Jurkat, Clone E6-1 (cell line): ENCODE results near the gene TBCEL.

Experiments used
- DNase-seq: peaks from one replicate; pipeline ENCODE4 v3.0.0-alpha.2; 2011; ENCODE audit warnings: low read depth, low spot score
- H3K4me3 ChIP-seq: 2 replicates; pipeline ENCODE4 v1.5.1; 2011; ENCODE audit warnings: mild to moderate bottlenecking, low read length, control low read depth, moderate library complexity

TBCEL gene

DNA sequence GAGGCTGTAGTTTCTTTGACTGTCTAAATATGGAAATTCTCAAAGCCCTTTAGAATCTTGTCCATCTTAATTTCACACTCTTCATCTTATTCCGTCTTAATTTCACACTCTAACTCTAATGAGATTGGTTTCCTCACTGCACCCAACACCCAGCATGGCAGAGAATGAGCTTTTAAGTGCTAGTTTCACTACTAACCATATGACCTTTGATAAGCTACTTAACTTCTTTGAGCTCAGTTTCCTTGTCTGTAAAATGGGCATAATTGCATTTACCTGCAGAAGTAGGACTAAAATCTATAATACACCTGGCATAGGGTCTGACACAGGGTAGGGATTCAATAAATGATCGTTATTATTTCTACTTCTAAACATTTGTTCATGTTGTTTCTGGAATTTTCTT lies 30.4 kb downstream of the TBCEL start:
- DNase-seq: no peak

DNA sequence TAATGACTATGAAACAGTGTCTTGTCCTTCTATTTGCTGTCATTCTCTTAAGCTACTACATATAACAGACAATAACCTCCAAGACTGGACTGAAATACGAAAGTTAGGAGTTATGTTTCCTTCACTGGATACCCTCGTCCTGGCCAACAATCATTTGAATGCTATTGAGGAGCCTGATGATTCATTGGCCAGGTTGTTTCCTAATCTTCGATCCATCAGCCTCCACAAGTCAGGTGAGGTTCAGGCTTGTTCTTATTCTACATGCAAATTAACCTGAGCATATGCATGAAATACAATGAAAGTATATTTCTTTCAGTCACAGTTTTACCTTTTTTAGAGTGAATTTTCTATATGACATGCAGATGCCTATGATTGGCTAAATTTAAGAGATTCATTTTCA lies 31.2 kb downstream of the TBCEL start:
- no peak overlapping the region for H3K4me3 ChIP-seq
- no peak for DNase-seq

More for the DNA sequence above, 30.4 kb downstream of the TBCEL start:
- H3K4me3 ChIP-seq: no peak overlapping the region

DNA sequence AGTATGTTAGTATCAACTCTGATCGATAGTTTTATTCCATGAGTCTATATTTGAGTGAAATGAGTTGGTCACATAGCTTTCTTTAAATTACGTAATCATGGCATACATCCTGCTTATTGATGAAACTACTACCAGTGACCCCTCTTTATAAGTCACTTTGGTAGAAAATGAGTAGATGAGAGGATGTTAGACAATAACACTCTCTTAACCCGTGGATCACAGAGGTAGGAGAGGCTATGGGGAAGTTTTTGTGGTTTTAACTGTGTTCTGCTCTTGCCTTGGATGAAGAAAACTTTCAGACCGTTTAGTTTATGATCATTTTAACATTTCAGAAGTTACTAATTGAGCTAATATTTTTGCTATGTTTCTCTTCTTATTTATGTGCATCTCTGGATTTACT lies 34.0 kb downstream of the TBCEL start:
- no peak for DNase-seq

DNA sequence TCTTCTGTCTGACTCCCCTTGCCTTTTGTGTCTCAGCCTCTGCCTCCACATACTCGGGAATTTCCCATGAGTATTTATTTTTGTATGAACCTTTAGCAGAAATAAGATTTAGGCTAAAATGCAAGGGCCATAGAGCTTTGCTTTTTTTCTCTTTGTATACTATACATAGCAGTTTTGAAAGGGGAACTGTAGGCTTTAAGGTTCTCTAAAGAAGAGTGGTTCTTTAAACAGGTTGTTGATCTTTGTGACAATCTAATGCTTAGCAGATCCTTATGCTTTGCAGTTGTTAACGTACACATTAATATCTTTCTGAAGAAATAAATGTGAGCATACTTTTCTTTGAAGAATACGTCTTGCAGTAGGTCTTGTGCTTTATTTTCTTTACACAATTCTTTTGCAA lies 35.0 kb downstream of the TBCEL start:
- DNase-seq: no peak
- no peak overlapping the region for H3K4me3 ChIP-seq

More for the DNA sequence above, 34.0 kb downstream of the TBCEL start:
- no peak overlapping the region for H3K4me3 ChIP-seq

DNA sequence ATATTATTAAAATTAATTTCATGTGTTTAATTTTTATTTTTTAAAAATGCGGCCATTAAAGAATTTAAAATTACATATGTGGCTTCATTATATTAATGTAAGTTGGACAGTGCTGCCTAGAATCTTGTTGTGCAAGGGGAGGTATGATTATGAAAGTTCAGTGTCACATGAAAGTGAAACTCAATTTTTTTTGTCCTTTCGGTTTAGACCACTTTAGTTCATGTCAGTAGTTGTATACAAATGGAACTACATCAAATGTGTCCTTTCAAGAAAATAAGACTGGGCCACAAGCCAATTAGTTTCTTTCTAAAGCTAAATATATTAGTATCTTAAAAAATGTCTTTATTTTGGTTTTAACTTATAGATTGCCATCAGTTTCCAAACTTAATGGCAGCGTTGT lies 35.7 kb downstream of the TBCEL start:
- no peak for DNase-seq
- H3K4me3 ChIP-seq: no peak overlapping the region

DNA sequence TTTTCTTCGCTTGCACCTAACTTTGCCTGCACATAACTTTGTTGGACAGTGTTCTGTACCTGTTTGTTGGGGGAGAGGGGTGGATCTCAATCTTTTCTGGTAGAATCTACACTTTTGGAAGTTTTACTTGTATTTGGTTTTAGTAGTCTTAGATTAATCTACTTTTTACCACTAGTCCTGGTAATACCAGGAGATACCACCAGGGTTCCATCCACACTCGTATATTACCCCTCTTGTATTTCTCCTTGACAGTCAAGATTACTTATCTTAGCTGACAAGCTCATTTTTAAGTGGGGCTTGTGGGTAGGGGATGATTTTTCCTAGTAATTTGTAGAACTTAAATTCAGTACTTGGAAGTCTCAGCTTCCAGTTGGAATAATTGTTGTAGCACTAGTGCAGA lies 39.8 kb downstream of the TBCEL start:
- peak; percentile 20 for DNase-seq
- H3K4me3 ChIP-seq: no peak overlapping the region

DNA sequence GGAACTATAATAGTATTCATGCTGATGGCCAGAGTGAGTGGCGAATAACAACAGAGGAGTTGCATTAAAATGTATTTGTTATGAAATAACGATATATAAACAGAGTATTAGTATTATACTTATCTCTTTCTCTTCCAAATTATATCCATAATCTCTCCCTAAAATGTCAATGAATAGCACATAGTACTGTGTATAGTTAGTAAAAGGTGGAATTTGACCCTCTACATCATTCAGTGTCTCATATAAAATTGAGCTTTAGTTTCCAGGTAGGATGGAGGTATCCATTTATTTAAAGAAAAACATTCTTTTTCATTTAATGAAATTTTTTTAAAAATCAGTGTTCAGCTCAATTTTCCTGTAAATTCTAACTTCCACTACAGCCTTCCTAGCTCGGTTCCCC lies 42.7 kb downstream of the TBCEL start:
- H3K4me3 ChIP-seq: no peak overlapping the region

DNA sequence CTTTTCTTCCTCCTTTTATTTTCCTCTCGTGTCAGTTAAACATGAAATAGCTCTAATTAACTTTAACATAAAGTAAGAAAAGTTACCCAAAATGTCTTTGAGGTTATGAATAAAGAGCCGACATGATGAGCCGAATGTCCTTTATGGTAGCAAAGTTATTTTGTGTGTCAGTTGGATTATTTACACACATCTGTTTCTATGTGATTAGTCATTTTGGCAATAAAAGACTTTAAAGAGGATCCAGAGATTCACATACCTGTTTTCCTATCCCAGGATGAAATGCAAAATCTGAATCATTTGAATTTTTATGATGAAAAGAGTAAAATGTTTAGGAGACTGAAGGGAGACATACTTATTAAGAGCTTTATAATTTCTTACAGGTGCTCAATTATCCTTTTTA lies 43.1 kb downstream of the TBCEL start:
- DNase-seq: no peak
- no peak overlapping the region for H3K4me3 ChIP-seq

More for the DNA sequence above, 42.7 kb downstream of the TBCEL start:
- DNase-seq: no peak

DNA sequence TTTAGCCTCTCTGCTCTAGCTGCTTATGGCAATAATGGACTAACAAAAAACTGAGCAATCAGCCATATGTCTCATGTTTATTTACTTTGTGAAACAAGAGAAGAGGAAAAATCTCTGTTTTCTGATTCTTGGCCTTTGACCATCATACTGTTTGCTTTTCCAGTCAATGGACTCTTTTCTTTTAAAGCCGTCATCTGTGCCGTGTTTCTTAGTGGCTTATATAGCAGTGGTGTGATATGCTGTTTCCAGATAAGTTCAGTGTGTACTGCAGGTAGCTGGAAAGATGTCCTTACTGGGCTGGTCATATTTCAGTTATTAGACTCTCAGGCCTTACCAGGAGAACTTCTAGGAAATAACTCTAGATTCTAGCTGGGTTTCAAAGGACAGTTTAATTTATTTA lies 43.6 kb downstream of the TBCEL start:
- H3K4me3 ChIP-seq: no peak overlapping the region
- no peak for DNase-seq

DNA sequence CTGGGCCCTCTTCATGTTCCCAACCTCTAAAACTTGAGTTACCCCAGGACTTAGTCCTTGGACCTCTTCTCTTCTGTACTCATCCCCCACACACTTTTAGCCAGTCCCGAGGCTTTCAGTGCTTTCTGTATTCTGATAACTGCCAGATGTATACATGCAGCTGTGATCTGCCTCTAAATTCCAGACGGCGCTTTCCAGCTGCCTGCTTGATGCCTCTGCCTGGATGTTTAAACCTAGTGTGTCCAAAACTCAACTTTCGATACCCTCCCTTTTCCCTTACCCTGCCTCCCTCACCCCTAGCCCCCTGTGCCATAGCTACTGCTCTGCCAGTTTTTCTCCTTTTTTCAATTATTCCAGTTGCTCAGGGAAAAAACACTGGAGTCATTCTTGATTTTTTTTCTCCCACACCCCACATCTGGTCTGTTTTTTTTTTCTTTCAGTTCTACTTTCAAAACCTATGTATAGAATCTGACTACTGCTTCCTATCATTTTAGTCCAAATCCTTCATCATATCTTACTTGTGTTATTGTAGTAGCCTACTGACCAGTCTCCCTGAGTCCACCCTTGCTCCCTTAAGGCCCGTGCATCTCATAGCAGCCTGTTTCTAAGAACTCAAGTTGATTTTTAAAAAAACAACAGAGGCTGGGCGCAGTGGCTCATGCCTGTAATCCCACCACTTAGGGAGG lies 44.2 kb downstream of the TBCEL start:
- DNase-seq: no peak
- no peak overlapping the region for H3K4me3 ChIP-seq

DNA sequence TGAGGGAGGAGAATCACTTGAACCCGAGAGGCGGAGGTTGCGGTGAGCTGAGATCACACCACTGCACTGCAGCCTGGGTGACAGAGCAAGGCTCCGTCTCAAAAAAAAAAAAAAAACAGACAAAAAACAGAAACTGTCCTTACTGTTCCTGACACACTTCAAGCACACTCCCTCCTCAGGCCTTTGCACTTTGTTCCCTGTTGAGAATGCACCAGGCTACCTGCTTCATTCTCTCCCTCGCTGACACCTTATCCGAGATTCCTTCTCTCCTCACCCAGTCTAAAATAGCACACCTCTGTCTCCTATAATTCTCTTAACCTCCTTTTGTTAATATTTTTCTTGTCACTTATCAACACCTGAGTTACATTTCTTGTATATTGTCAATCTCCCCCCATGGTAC lies 44.9 kb downstream of the TBCEL start:
- DNase-seq: no peak
- H3K4me3 ChIP-seq: no peak overlapping the region

DNA sequence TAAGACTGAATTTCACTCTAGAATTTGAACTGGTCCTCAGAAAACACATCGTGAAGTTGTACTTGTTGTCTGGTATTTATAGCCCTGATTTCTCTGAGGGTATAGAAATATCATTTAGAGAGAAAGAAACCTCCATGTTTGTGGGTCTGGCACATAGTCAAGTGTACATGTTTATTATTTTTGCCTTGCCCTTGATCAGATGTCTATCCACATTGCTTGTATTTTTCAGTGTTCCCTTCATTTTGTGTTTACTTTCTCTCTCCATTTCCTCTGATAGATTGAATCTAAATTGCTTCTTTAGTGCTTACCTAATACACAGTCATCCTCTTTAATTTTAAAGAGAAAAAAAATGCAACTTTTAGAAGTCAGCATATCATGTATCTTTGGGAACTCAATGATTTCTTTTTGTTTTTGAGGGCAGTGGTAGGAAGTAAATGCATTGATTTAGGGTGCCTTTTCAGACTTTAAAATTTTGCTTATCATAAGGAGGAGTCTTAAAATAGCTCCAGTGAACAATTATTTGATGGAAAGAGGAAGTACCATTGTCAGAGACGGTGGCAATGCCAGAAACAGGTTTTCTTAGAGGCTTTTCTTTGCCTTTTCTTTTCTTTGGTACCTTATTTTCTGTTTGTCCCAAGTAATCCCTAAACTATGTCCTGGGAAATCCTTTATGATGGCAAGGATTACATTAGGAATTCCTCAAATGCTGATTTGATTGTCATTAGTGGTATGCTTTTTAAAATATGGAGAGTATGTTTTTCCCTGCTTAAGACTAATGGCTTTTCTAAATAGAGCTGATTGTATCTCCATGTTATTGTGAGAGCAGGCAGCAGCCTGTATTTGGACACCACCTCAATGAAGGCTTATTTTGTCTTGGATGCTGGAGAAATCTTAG lies 47.3 kb downstream of the TBCEL start:
- no peak for DNase-seq
- no peak overlapping the region for H3K4me3 ChIP-seq

DNA sequence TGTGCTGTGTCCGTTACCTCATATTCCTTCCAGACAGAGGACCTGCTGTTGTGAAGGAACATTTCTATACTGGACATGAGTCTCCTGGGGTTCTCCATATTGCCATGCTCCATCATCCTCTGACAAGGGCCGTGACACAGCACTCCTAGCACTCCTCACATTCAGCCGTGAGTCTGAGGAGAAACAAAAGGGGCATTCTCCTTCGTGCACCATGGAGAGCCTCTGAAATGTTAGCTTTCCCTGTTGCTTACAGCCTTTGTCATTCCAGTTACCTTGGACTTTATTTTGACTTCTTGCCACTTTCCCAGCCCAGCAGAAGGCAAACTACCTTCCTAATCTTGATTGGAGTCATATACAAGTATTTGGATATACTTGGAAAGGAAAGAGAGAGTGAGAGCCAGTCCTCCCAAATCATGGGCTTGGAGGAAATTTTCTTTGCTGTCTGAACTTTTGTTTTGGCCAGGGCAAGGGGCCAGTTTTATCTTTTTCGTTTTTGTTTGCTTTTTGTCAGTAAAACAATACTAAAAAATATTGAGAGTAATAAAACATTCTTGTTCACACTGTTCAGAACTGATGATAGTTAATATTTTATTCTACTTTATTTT lies 48.0 kb downstream of the TBCEL start:
- no peak overlapping the region for H3K4me3 ChIP-seq
- DNase-seq: no peak

DNA sequence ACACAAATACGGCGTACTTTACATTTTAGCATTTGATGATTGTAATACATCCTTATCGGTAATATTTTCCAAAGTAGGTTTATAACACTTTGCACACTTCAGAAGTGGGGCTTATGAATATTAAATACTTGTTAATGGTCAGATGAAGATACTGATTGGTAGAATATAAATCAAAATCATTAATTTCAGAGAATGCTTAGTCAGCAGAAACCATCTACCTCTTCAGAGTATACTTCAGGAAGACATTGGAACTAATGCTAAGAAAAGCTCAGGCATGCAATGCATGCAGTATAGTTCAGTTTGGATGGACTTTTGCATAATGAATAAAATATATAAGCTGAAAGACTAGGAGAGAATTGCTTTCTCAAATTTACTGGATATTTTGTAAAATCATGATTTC lies 57.4 kb downstream of the TBCEL start:
- no peak overlapping the region for H3K4me3 ChIP-seq
- DNase-seq: no peak

DNA sequence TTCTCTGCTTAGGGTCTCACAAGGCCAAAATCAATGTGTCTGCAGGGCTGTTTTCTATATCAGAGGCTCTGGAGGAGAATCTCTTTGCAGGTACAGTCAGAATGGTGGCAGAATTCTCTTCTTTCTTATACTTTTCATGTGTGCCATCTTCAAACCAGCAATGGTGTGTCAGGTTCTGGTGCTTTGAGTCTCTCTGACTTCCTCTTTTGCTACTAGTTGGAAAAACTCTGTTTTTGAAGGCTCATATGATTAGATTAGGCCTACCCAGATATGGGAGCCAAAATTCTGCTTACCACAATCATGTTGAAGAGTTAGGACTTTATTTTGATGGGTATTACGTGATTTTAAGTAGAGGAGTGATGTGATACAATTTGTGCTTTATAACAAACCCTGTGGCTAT lies 58.3 kb downstream of the TBCEL start:
- H3K4me3 ChIP-seq: no peak overlapping the region
- DNase-seq: no peak

DNA sequence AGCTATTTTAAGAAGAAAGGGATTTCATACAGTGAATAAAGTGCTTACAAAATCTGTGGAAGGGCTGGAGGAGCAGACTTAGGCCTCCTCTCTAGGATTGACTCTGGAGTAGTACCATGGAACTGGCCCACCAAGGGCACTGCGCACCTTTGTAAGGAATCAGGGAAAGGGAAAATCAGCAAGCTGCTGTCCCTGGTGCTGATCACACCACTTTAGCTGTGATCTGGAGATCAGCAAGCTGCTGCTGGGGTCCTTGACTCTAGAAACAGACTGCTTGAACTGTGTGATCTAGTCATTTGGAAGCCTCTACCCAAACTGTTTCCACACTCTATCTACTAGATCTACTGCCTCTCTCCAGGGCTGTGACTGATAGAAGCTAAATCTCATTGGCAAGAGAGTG lies 58.8 kb downstream of the TBCEL start:
- no peak overlapping the region for H3K4me3 ChIP-seq
- DNase-seq: no peak

DNA sequence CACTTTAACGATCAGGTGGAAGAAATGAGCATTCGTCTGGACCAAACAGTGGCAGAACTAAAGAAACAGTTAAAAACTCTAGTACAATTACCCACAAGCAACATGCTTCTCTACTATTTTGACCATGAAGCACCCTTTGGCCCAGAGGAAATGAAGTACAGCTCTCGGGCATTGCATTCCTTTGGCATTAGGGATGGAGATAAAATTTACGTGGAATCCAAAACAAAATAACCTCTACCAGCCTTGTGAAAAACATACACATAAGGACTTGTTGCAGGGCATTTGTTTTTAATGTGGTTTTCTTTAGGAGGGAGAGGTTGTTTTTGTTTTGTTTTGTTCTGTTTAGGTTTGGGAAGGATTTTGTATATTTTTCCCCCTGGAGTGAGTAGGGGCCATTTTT lies 63.0 kb downstream of the TBCEL start:
- DNase-seq: no peak
- H3K4me3 ChIP-seq: no peak overlapping the region

DNA sequence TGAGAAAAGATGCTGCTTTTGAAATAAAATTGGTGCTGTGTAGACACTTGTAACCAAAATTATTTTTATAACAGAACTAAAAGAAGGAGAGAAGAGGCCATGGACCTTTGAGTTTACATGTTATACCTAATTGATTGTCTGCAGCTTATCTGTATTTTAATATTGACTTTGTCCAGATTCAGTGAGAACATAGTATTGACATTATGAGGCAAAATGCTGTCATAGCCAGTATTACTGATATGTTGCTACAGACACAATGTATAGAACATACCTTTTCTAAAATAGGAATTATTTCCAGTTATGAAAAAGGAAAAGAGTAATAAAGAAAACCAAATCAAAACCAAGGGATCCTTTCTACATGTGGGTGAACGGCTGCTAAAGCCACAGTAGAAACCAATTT lies 65.7 kb downstream of the TBCEL start:
- no peak for DNase-seq
- no peak overlapping the region for H3K4me3 ChIP-seq

DNA sequence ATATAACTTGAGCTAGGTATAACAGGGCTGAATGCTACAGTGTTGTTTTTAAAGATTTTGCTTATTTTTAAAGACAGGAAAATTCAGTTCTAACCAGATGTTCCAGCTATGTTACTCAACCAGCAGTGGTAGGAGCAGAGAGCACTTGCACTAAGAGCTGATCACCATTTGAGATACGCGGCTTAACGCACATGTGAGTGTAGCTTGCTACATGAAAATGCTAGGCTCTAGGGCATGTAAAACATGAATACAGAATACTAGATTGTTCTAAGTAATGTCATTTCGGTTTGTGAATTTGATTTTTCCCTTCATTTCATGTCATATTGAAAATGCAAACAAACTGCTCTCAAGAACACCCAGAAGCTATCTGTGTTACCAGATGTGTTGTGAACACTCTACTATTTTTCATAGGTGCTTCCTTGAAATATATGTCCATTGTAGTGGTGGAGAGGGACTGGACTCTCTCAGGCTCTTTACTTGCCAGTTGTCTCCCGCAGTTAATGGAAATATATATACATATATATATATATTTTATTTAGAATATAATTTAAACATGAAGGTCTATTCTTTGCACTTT lies 66.3 kb downstream of the TBCEL start:
- no peak overlapping the region for H3K4me3 ChIP-seq
- no peak for DNase-seq
